Chondrocyte (in vitro differentiated cells): ENCODE data around the gene FAM241A. TPM values are rescaled to one million over a fixed set of nuclear protein-coding genes. Genes with fewer than 3 reads are reported as not detected.

Source experiments
- DNase-seq: peaks from one replicate; pipeline ENCODE4 v3.0.0; 2021; ENCODE audit warnings: mixed read lengths, low spot score
- H3K27ac Mint-ChIP-seq: one replicate; pipeline ENCODE4 v1.8.0; 2021; ENCODE audit warnings: mild to moderate bottlenecking, moderate library complexity, mixed read lengths; ENCODE audit not compliant: unreplicated experiment
- H3K27me3 Mint-ChIP-seq: 2 replicates; pipeline ENCODE4 v1.8.0; 2021; ENCODE audit warnings: low read depth, mixed read lengths
- H3K36me3 Mint-ChIP-seq: 2 replicates; pipeline ENCODE4 v1.8.0; 2021; ENCODE audit warnings: low read depth, mixed read lengths
- H3K4me1 Mint-ChIP-seq: 2 replicates; pipeline ENCODE4 v1.8.0; 2021; ENCODE audit warnings: low read depth, mild to moderate bottlenecking, mixed read lengths
- H3K4me3 Mint-ChIP-seq: one replicate; pipeline ENCODE4 v1.8.0; 2021; ENCODE audit warnings: mild to moderate bottlenecking, moderate library complexity, mixed read lengths; ENCODE audit not compliant: unreplicated experiment
- H3K9me3 Mint-ChIP-seq: 2 replicates; pipeline ENCODE4 v1.8.0; 2021; ENCODE audit warnings: low read depth, mixed read lengths
- total RNA-seq: library from RNA; stranded (reverse); gene quantifications from 3 replicates; pipeline ENCODE4 v1.2.1, GENCODE V29; 2021
- TF ChIP-seq, protein P1 (sequence below): fragments of 200-600 bp; sonication (generic); IDR thresholded peaks from 2 replicates; pipeline ENCODE4 v1.5.0; 2021; ENCODE audit warnings: antibody characterized with exemption, mild to moderate bottlenecking, moderate library complexity

FAM241A gene
- total RNA-seq, 1 donor from 2014 or later: 0.62 TPM

DNA sequence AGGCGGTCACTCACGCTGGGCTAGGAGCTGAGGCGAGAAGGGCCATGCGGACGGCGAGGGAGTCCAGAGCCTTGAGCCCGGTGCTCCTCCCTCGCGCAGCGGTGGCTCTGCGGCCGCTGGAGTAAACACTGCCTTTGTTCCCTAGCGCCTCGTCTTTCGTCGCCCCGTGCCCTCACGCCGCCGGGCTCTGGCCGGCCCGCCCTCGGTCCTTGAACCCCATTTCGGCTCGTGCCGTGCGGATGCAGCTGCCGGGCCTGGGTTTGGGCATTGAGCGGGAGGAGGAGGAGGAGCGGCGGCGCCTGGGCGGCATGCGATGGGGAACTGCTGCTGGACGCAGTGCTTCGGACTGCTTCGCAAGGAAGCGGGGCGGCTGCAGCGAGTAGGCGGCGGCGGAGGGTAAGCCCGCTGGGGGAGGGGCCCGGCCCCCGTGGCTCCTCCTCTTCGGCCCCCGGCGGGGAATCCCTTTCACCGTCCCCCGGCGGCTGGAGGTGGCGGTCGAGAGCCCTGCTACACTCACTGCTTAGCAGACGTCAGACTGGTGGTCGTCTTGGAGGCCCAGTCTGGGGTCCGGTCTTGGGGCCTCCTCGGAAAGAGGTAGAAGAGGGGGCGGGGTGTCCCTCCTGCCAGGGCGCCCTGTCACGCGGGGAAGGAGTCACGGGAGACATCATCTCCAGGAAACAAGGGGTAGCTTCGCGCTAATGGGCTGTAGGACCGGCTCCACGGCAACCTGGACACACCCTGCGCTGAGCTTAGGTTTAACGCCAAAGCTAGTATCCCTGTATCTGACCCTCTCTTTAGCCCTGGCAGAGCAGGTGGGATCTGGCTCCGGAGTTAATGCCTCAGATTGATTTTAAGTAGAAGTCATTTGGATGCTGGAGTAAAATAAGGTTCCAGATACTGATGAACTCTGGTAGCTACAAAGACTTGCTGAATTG is 86.8 kb downstream of the FAM241A start, which contains the start of gene AP1AR:
Gene AP1AR (plus strand): TSS at position 9 of the 935 bp plus-strand sequence. CDS start 305 bp downstream, at position 314.
- no peaks in the 10 kb centered on the region for H3K27me3 Mint-ChIP-seq
- H3K36me3 Mint-ChIP-seq: peaks cover 1% of the 10 kb centered on the region
- H3K9me3 Mint-ChIP-seq: no peaks in the 10 kb centered on the region
- H3K27ac Mint-ChIP-seq: peak within 1 kb of the TSS; percentile 99
- TF ChIP-seq, protein P1, sequence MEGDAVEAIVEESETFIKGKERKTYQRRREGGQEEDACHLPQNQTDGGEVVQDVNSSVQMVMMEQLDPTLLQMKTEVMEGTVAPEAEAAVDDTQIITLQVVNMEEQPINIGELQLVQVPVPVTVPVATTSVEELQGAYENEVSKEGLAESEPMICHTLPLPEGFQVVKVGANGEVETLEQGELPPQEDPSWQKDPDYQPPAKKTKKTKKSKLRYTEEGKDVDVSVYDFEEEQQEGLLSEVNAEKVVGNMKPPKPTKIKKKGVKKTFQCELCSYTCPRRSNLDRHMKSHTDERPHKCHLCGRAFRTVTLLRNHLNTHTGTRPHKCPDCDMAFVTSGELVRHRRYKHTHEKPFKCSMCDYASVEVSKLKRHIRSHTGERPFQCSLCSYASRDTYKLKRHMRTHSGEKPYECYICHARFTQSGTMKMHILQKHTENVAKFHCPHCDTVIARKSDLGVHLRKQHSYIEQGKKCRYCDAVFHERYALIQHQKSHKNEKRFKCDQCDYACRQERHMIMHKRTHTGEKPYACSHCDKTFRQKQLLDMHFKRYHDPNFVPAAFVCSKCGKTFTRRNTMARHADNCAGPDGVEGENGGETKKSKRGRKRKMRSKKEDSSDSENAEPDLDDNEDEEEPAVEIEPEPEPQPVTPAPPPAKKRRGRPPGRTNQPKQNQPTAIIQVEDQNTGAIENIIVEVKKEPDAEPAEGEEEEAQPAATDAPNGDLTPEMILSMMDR: peak; percentile 68
- peaks cover 28% of the 10 kb centered on the region for H3K4me1 Mint-ChIP-seq
- H3K4me3 Mint-ChIP-seq: peak within 1 kb of the TSS; percentile 80
- DNase-seq: peak; percentile 95

DNA sequence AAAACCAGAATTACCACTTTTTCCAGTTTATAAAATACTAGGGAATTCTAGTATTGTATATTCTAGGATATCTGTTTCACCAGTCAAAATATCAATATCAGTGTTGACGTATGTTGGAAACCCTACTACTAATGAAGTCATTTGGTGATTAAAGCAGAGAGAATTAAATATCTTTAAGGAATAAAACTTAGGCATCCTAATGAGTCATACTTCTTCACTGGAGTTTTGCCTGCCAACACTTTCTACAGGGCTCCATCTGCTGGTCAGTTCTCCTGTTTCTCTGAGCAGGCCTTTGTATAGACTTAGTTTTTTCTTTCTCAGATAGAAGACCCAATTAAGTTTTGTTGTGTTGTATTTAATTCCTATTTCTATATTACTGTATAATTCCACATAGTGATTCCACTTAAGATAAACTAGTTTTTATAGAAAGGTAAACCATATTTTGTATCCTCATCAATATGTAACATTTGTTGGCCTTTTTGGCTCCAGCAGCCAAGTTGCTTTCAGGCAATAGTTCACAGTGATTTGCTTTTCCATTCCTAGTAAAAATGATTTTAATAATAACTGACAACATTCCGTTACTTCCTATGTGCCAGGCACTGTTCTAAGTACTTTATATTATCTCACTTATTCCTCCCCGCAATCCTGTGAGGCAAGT is 89.8 kb downstream of the FAM241A start:
- H3K27me3 Mint-ChIP-seq: no peaks in the 10 kb centered on the region
- H3K4me1 Mint-ChIP-seq: peaks cover 28% of the 10 kb centered on the region

DNA sequence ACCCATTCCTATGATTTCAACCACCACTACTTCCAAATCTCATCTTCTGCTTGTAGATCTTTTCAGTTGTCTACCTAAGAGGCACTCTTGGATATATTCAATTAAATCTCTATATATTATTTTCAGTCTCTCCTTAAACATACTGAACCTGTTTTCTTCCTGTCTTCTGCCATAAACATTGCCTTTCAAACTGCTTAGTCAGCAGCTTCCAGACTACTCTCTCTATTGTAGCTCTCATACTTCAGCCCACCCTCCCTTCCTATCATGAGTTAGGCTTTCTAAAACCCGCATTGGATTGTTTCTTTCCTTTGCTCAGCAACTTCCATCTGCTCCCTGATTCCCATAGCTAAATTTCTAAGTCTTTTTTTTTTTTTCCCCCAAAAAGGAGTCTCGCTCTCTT is 90.8 kb downstream of the FAM241A start:
- Mint-ChIP-seq H3K4me3 (no peak overlapping the region), H3K36me3 (peaks cover 1% of the 10 kb centered on the region), H3K9me3 (no peaks in the 10 kb centered on the region), H3K4me1 (peaks cover 23% of the 10 kb centered on the region), H3K27me3 (no peaks in the 10 kb centered on the region), H3K27ac (no peak overlapping the region)
- no peak for DNase-seq
- TF ChIP-seq, protein P1: no peak

More for the DNA sequence above, 89.8 kb downstream of the FAM241A start:
- Mint-ChIP-seq H3K4me3 (no peak overlapping the region), H3K27ac (no peak overlapping the region), H3K9me3 (no peaks in the 10 kb centered on the region), H3K36me3 (peaks cover 1% of the 10 kb centered on the region)
- TF ChIP-seq, protein P1: peak; percentile 94
- no peak for DNase-seq

DNA sequence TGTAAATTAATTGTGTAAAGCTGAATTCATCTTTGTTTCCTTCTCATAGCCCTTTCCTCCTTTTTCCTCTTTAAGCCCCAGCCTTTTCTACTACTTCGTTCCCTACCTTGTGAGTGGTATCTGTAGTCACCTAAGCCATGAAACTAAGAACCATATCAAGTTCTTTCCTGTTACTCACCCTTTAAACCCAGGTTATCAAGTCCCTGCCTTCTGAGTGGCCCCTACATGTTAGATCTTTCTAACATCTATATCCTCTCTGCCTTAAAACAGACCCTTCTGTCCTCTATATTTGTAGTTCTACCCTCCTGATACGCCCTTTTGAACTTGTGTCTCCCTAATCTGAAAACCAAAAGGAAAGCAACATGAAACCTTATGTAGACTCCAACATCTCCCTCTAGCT is 93.6 kb downstream of the FAM241A start:
- Mint-ChIP-seq H3K36me3 (no peaks in the 10 kb centered on the region), H3K9me3 (no peaks in the 10 kb centered on the region), H3K27me3 (no peaks in the 10 kb centered on the region), H3K4me3 (no peak overlapping the region), H3K4me1 (peaks cover 8% of the 10 kb centered on the region), H3K27ac (no peak overlapping the region)
- TF ChIP-seq, protein P1: no peak
- no peak for DNase-seq

Other genes with a start within 250 kb of the FAM241A start
- gene AP1AR, start 86.3 kb downstream of the FAM241A start, total RNA-seq: 12.6 to 15.0 TPM (median 14.5 TPM) in 3 replicates
- gene TIFA, start 140.4 kb downstream of the FAM241A start, total RNA-seq: 3.2 to 3.9 TPM (median 3.8 TPM) in 3 replicates
- 6.2 to 11.3 TPM (median 6.5 TPM) in 3 replicates for gene ALPK1, start 151.9 kb downstream of the FAM241A start, total RNA-seq